H1 (cell line): ENCODE measurements around the gene SMCHD1. TPM values are rescaled to one million over a fixed set of nuclear protein-coding genes. Genes with fewer than 3 reads are reported as not detected.

Experiments
- CTCF ChIA-PET: fragments of 300-600 bp; sonication (Branson Sonifier 250); formaldehyde crosslinking; loops from one replicate; lab custom pipeline; 2021; ENCODE audit not compliant: partially characterized antibody; lab: Charles Lee
- POLR2A ChIA-PET: fragments of 300-600 bp; sonication (Branson Sonifier 250); formaldehyde crosslinking; loops from one replicate; lab custom pipeline; 2021; ENCODE audit warnings: inconsistent platforms; ENCODE audit not compliant: partially characterized antibody; lab: Charles Lee
- DNase-seq, 2 experiments: peaks; one replicate each; pipeline versions ENCODE4 v3.0.0 to v3.0.0-alpha.2; 2010 to 2022; ENCODE audit warnings: low spot score in 2 of 2, low read depth in 1 of 2, mixed read lengths in 1 of 2
- FAIRE-seq: peaks from 2 replicates; lab custom pipeline; 2011; peaks lifted over from hg19 to GRCh38; lab: Jason Lieb, UNC
- H2AFZ ChIP-seq: 2 replicates; pipeline ENCODE4 v1.8.1; 2012; ENCODE audit warnings: low read length, inconsistent platforms
- H2AK5ac ChIP-seq: 2 replicates; pipeline ENCODE4 v1.6.1; 2013; ENCODE audit warnings: low read depth, low read length
- H2BK120ac ChIP-seq: replicated peaks from 2 replicates; pipeline ENCODE3; 2013; ENCODE audit warnings: low read depth, low read length, inconsistent platforms
- H2BK12ac ChIP-seq: 2 replicates; pipeline ENCODE4 v1.6.1; 2013; ENCODE audit warnings: low read depth, low read length
- H2BK15ac ChIP-seq: 2 replicates; pipeline ENCODE4 v1.6.1; 2013; ENCODE audit warnings: low read length
- H2BK20ac ChIP-seq: 2 replicates; pipeline ENCODE4 v1.6.1; 2013; ENCODE audit warnings: low read length
- H2BK5ac ChIP-seq: 2 replicates; pipeline ENCODE4 v1.6.1; 2013; ENCODE audit warnings: low read depth, low read length
- H3K14ac ChIP-seq: 2 replicates; pipeline ENCODE4 v1.6.1; 2013; ENCODE audit warnings: inconsistent platforms; ENCODE audit not compliant: insufficient read length
- H3K18ac ChIP-seq: 2 replicates; pipeline ENCODE4 v1.6.1; 2013; ENCODE audit warnings: low read length; ENCODE audit errors: extremely low read depth
- H3K23ac ChIP-seq: 2 replicates; pipeline ENCODE4 v1.6.1; 2013; ENCODE audit warnings: inconsistent platforms; ENCODE audit not compliant: insufficient read length
- H3K23me2 ChIP-seq: 2 replicates; pipeline ENCODE4 v1.6.1; 2013; ENCODE audit warnings: low read depth, low read length
- H3K27ac ChIP-seq: 2 replicates; pipeline ENCODE4 v1.6.1; 2011; ENCODE audit warnings: low read depth, low read length, inconsistent platforms
- H3K27me3 ChIP-seq, 4 experiments: replicated peaks in 1 of 4; 1 replicate in 1 of 4; 2 replicates in 3 of 4; pipeline versions ENCODE4 v1.6.1 to v1.8.1; 2011 to 2013; ENCODE audit warnings: low read length in 3 of 4, mild to moderate bottlenecking in 3 of 4, inconsistent platforms in 2 of 4, mixed read lengths in 2 of 4, moderate library complexity in 1 of 4; ENCODE audit not compliant: control insufficient read depth in 3 of 4, insufficient read depth in 3 of 4; ENCODE audit errors: extremely low read depth in 1 of 4
- H3K36me3 ChIP-seq, 4 experiments: 2 replicates each; pipeline versions ENCODE4 v1.6.1 to v1.8.1; 2011 to 2013; ENCODE audit warnings: mild to moderate bottlenecking in 4 of 4, low read length in 3 of 4, moderate library complexity in 2 of 4, control low read depth in 1 of 4, inconsistent platforms in 1 of 4; ENCODE audit not compliant: insufficient read depth in 4 of 4, control insufficient read depth in 2 of 4
- H3K4ac ChIP-seq: replicated peaks from 2 replicates; pipeline ENCODE3; 2013; ENCODE audit warnings: low read length, low read depth, mixed read lengths, inconsistent platforms; ENCODE audit not compliant: insufficient read length
- H3K4me1 ChIP-seq, 4 experiments: replicated peaks in 1 of 4; 1 replicate in 1 of 4; 2 replicates in 3 of 4; pipeline versions ENCODE4 v1.6.1 to v1.8.1; 2011 to 2013; ENCODE audit warnings: low read length in 3 of 4, inconsistent platforms in 2 of 4, mixed read lengths in 1 of 4; ENCODE audit not compliant: insufficient read depth in 4 of 4, control insufficient read depth in 3 of 4
- H3K4me2 ChIP-seq, 2 experiments: 2 replicates each; pipeline versions ENCODE4 v1.6.1 to v1.8.1; 2011 to 2013; ENCODE audit warnings: low read depth in 2 of 2, low read length in 2 of 2, control low read depth in 1 of 2, inconsistent platforms in 1 of 2, mild to moderate bottlenecking in 1 of 2; ENCODE audit not compliant: insufficient read depth in 1 of 2
- H3K4me3 ChIP-seq, 4 experiments: fragments of 200-600, 300-600 bp in 1 of 4; sonication (generic), shearing (Covaris generic), sonication (Bioruptor Twin) in 1 of 4; 2 replicates each; pipeline versions ENCODE4 v1.5.1 to v1.8.1; 2011 to 2016; ENCODE audit warnings: low read length in 4 of 4, low read depth in 3 of 4, control low read depth in 2 of 4, inconsistent platforms in 2 of 4, mild to moderate bottlenecking in 2 of 4, mixed read lengths in 1 of 4, moderate library complexity in 1 of 4; ENCODE audit not compliant: insufficient read depth in 2 of 4; ENCODE audit errors: extremely low read depth in 1 of 4
- H3K56ac ChIP-seq: replicated peaks from 2 replicates; pipeline ENCODE3; 2013; ENCODE audit warnings: low read depth, mild to moderate bottlenecking, mixed read lengths, low read length, inconsistent platforms; ENCODE audit not compliant: insufficient read length
- H3K79me1 ChIP-seq: 2 replicates; pipeline ENCODE4 v1.6.1; 2013; ENCODE audit warnings: low read depth, low read length, control low read depth
- H3K79me2 ChIP-seq, 2 experiments: 2 replicates each; pipeline versions ENCODE4 v1.6.1 to v1.8.1; 2012 to 2013; ENCODE audit warnings: low read length in 2 of 2, mild to moderate bottlenecking in 2 of 2, inconsistent platforms in 1 of 2; ENCODE audit not compliant: insufficient read depth in 2 of 2, control insufficient read depth in 1 of 2
- H3K9ac ChIP-seq, 4 experiments: replicated peaks in 1 of 4; 1 replicate in 1 of 4; 2 replicates in 3 of 4; pipeline versions ENCODE4 v1.6.1 to v1.8.1; 2011 to 2013; ENCODE audit warnings: low read depth in 3 of 4, low read length in 3 of 4, control low read depth in 2 of 4, mild to moderate bottlenecking in 2 of 4, moderate library complexity in 2 of 4, inconsistent platforms in 1 of 4; ENCODE audit errors: extremely low read depth in 1 of 4
- H3K9me3 ChIP-seq, 2 experiments: 2 replicates each; pipeline versions ENCODE4 v1.6.1 to v1.8.1; 2012 to 2013; ENCODE audit warnings: mild to moderate bottlenecking in 2 of 2, moderate library complexity in 2 of 2, control low read depth in 1 of 2, inconsistent platforms in 1 of 2, low read depth in 1 of 2, low read length in 1 of 2, mixed read lengths in 1 of 2; ENCODE audit not compliant: insufficient read depth in 2 of 2
- H4K20me1 ChIP-seq, 2 experiments: replicated peaks in 1 of 2; 2 replicates each; pipeline versions ENCODE3 to v1.8.1; 2011 to 2013; ENCODE audit warnings: inconsistent platforms in 2 of 2, low read length in 2 of 2, mild to moderate bottlenecking in 1 of 2; ENCODE audit not compliant: insufficient read depth in 2 of 2, control insufficient read depth in 1 of 2
- H4K5ac ChIP-seq: 2 replicates; pipeline ENCODE4 v1.6.1; 2013; ENCODE audit warnings: low read length, low read depth, mixed read lengths, inconsistent platforms; ENCODE audit not compliant: insufficient read length
- H4K8ac ChIP-seq: 2 replicates; pipeline ENCODE4 v1.8.0; 2013; ENCODE audit warnings: mild to moderate bottlenecking, moderate library complexity, low read length, inconsistent platforms; ENCODE audit not compliant: insufficient read depth; ENCODE audit errors: extremely low read depth
- H4K91ac ChIP-seq: replicated peaks from 2 replicates; pipeline ENCODE3; 2013; ENCODE audit warnings: low read length, mixed read lengths, inconsistent platforms; ENCODE audit not compliant: insufficient read length
- CREB1 ChIP-seq: IDR thresholded peaks from 2 replicates; pipeline ENCODE4 v1.6.1; 2012; ENCODE audit warnings: inconsistent platforms
- EZH2 ChIP-seq: fragments of 200-600 bp; sonication (generic); IDR thresholded peaks from 2 replicates; pipeline ENCODE4 v1.7.1; 2012; ENCODE audit warnings: low read depth, mild to moderate bottlenecking, moderate library complexity, low read length, inconsistent platforms; ENCODE audit not compliant: severe bottlenecking
- GTF2F1 ChIP-seq: IDR thresholded peaks from 2 replicates; pipeline ENCODE4 v1.6.1; 2012; ENCODE audit warnings: low read depth, low read length, improper control_type of control experiment, borderline replicate concordance
- NANOG ChIP-seq: IDR thresholded peaks from 2 replicates; pipeline ENCODE4 v1.6.1; 2011; ENCODE audit warnings: low read length, low read depth, mild to moderate bottlenecking, inconsistent platforms; ENCODE audit not compliant: insufficient read depth, poor library complexity, severe bottlenecking
- SUZ12 ChIP-seq: fragments of 200-600 bp; sonication (generic); IDR thresholded peaks from 2 replicates; pipeline ENCODE4 v1.6.1; 2012; ENCODE audit warnings: mild to moderate bottlenecking, inconsistent platforms, low read length, moderate library complexity, mixed read lengths
- WGBS, 2 experiments: shearing (Covaris generic) in 1 of 2; methylation state at CpG; one replicate each; pipeline versions ENCODE4 v1.1.6 to v1.1.7; 2013 to 2015; ENCODE audit warnings: low lambda C conversion rate in 2 of 2, mixed read lengths in 2 of 2, inconsistent platforms in 1 of 2, low coverage in 1 of 2, missing lambda C conversion rate in 1 of 2; ENCODE audit not compliant: insufficient replicate concordance in 2 of 2, insufficient coverage in 1 of 2, insufficient read length in 1 of 2; ENCODE audit errors: extremely low coverage in 1 of 2, missing lambda C conversion rate in 1 of 2; 5-methylcytosine and 5-hydroxymethylcytosine counted together
- polyA plus RNA-seq, 7 experiments: library from polyadenylated mRNA; depleted of rRNA in 3 of 7; stranded (reverse) in 5 of 7; unstranded in 2 of 7; fragments of >200 nt in 5 of 7; fragments of 200-250 nt in 2 of 7; gene quantifications; 1 replicate in 5 of 7; 2 replicates in 1 of 7; 4 replicates in 1 of 7; pipeline versions ENCODE4 v1.2.1 to v1.2.3, GENCODE V29; 2011 to 2013; ENCODE audit warnings: missing spikeins in 2 of 7, mixed read lengths in 2 of 7
- total RNA-seq: library from RNA; stranded (reverse); fragmentation: NEBNext Ultra II Directional; extraction: Animal tissue kit (Norgen Biotek cat#: 25700); gene quantifications from 2 replicates; pipeline ENCODE4 v1.2.1, GENCODE V29; 2021

Gene SMCHD1
- total and polyA plus RNA-seq, 2 of the 8 experiments (the other 6 are each of a cell fraction or from before 2014, with no cell fraction given), result 9.3 to 32.0 TPM

DNA sequence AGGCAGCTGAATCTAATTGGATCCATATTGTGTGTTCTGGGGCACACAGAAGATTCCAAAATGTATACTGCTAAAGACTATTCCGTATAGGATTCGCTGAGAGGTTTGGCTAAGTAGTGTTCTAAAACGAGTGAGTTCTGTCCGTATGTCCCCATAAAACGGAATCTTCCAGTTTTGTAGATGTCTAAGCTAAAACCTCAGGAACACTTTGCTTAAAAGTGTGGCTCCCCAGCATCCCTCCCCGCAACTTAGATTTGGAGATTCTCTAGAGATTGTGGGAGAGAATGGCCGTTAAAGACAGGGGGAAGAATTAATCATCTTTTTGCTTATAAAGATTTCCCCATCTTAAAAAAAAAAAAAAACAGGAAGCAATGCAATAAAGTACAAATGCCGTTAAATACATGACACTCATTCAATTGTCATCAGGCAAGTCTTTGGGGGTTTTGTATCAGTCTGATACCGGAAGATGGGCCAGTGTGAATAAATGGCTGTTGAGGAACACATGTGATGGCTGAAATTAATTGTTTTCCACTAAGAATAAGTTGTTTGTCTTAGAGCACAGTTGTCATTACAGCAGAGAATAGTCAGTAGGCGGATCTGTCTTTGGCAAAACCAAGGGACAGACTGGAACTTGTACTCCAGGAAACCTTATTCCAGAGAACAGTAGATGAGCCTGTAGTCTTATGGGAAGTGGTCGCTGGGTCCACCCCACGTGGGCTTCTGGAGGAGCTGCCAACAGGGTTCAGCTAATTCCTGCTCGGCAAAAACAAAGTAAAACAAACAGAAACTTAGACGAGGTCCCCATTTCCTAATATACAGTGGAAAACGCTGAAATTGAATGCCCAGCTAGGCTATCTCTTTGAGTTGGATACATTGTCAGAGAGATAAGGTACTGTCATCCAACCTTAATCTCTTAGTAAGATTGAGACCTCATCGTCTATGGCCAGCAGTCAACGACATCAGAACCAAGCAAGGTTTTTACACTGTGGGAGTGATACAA is 193.0 kb downstream of the SMCHD1 start:
- WGBS, 2 experiments, result 57% methylated on average over 17 of the region's 17 CpGs; no CpG with 5 or more reads in 1 of the 2 experiments
- Histone ChIP-seq H2BK20ac (no peak overlapping the region), H3K18ac (no peak overlapping the region), H3K27me3 (peaks cover 7 to 52% (median 44%) of the 10 kb centered on the region in 4 experiments), H3K23me2 (peaks cover 14% of the 10 kb centered on the region; the same call in 1 of the 2 replicates), H3K79me2 (no peaks in the 10 kb centered on the region), H4K5ac (no peak overlapping the region), H2BK120ac (no peak overlapping the region), H3K56ac (no peak overlapping the region), H3K4me2 (peak overlapping the region; percentile 81 to 93), H2AK5ac (no peak overlapping the region), H2BK5ac (no peak overlapping the region), H4K20me1 (peaks cover 0 to 2% of the 10 kb centered on the region in 2 experiments), H3K9me3 (no peaks in the 10 kb centered on the region; a peak in 1 of 4 replicates), H3K27ac (no peak overlapping the region), H3K36me3 (no peaks in the 10 kb centered on the region), H4K91ac (no peak overlapping the region), H3K23ac (no peak overlapping the region), H2AFZ (0 out of 2 replicates have a peak overlapping the region, but pooled peaks have one; percentile 82), H3K4me3 (peak overlapping the region; percentile 52 to 82 (median 74); a peak in 6 of 8 replicates), H3K79me1 (no peaks in the 10 kb centered on the region), H3K4me1 (peaks cover 0 to 10% (median 4%) of the 10 kb centered on the region in 4 experiments; a peak in 3 of 7 replicates), H3K9ac (no peak overlapping the region), H3K4ac (no peak overlapping the region), H3K14ac (no peak overlapping the region), H2BK15ac (no peak overlapping the region), H4K8ac (no peak overlapping the region)
- peak; percentile 7 for FAIRE-seq
- POLR2A ChIA-PET, result interaction anchor here (1.2 kb wide), 2 partner anchors 22 to 193 kb away, joined by 3 read pairs; partner anchors contain the start of gene SMCHD1
- CTCF ChIA-PET, result interaction anchor here (0.9 kb wide), 1 partner anchor 22 kb away, joined by 3 read pairs; no protein-coding TSS in a partner anchor
- TF ChIP-seq CREB1, result no peak
- TF ChIP-seq SUZ12, result peak; percentile 27; the same call in 1 of the 2 replicates
- TF ChIP-seq NANOG, result no peak
- TF ChIP-seq EZH2, result peak; percentile 63
- no peak for TF ChIP-seq GTF2F1
- TF ChIP-seq, all 59 proteins: peak for 2
- no peak for DNase-seq
- no peak overlapping the region for H2BK12ac ChIP-seq
